ENCODE results near the gene EHMT1. TPM values are rescaled to one million over a fixed set of nuclear protein-coding genes. Genes with fewer than 3 reads are reported as not detected.

The EHMT1 gene
- total RNA-seq, 6 experiments from 2014 or later: 26.8 to 51.9 (median 36.7) TPM

GRCh38 chr9:137613259-137613658 is 5.5 kb upstream of the EHMT1 start:
- Histone ChIP-seq H3K27me3 (no peaks in the 10 kb centered on the region), H3K36me3 (peaks cover 0 to 24% (median 3%) of the 10 kb centered on the region in 4 donors), H3K27ac (no peak overlapping the region), H3K9me3 (no peaks in the 10 kb centered on the region), H3K4me1 (peaks cover 0 to 20% (median 3%) of the 10 kb centered on the region in 4 donors), H3K4me3 (no peak overlapping the region)
- TF ChIP-seq POLR2A (IDR thresholded peaks at IDR 0.05) (no peak), CTCF (IDR thresholded peaks at IDR 0.05) (no peak)
- no peak for DNase-seq
- WGBS (ENCODE audit: insufficient coverage, low coverage, low lambda C conversion rate, missing lambda C conversion rate): 40% methylated on average over 1 of the region's 5 CpGs
- intact Hi-C loops (cut with DNase I): no loop called here
- ATAC-seq: no peak

GRCh38 chr9:137613738-137614523 is 4.9 kb upstream of the EHMT1 start:
- DNase-seq: no peak
- Histone ChIP-seq H3K27me3 (no peaks in the 10 kb centered on the region), H3K9me3 (no peaks in the 10 kb centered on the region), H3K4me1 (peaks cover 0 to 14% (median 3%) of the 10 kb centered on the region in 4 donors), H3K36me3 (peaks cover 0 to 24% (median 3%) of the 10 kb centered on the region in 4 donors), H3K4me3 (no peak overlapping the region), H3K27ac (no peak overlapping the region)
- no peak for ATAC-seq
- WGBS (ENCODE audit: insufficient coverage, low coverage, low lambda C conversion rate, missing lambda C conversion rate): no CpG with 5 or more reads among the region's 27 CpGs
- TF ChIP-seq POLR2A (IDR thresholded peaks at IDR 0.05) (no peak), CTCF (IDR thresholded peaks at IDR 0.05) (no peak)
- intact Hi-C loops (cut with DNase I): no loop called here

GRCh38 chr9:137614631-137615386 is 4.0 kb upstream of the EHMT1 start:
- peaks cover 0 to 24% (median 3%) of the 10 kb centered on the region in 4 donors for H3K36me3 ChIP-seq
- H3K27ac ChIP-seq: no peak overlapping the region
- H3K4me1 ChIP-seq: peaks cover 0 to 9% (median 4%) of the 10 kb centered on the region in 4 donors
- TF ChIP-seq POLR2A (IDR thresholded peaks at IDR 0.05) (no peak), CTCF (IDR thresholded peaks at IDR 0.05) (no peak)
- no peaks in the 10 kb centered on the region for H3K27me3 ChIP-seq
- no peaks in the 10 kb centered on the region for H3K9me3 ChIP-seq
- WGBS (ENCODE audit: insufficient coverage, low coverage, low lambda C conversion rate, missing lambda C conversion rate): no CpG with 5 or more reads among the region's 25 CpGs
- DNase-seq: peak in 1 of 3 donors; percentile 84
- H3K4me3 ChIP-seq: no peak overlapping the region
- ATAC-seq: peak in 2 of 4 donors; percentile 24 to 40
- intact Hi-C loops (cut with DNase I): no loop called here

- Histone ChIP-seq H3K27me3 (no peaks in the 10 kb centered on the region), H3K4me1 (peaks cover 0 to 15% (median 7%) of the 10 kb centered on the region in 4 donors), H3K9me3 (no peaks in the 10 kb centered on the region), H3K27ac (no peak overlapping the region), H3K36me3 (peaks cover 0 to 24% (median 3%) of the 10 kb centered on the region in 4 donors), H3K4me3 (no peak overlapping the region)
- no peak for DNase-seq
- no CpG with 5 or more reads among the region's 19 CpGs for WGBS (ENCODE audit: insufficient coverage, low coverage, low lambda C conversion rate, missing lambda C conversion rate)
- intact Hi-C loops (cut with DNase I): no loop called here
- no peak for ATAC-seq
- TF ChIP-seq CTCF (IDR thresholded peaks at IDR 0.05) (no peak), POLR2A (IDR thresholded peaks at IDR 0.05) (no peak)
Observed at GRCh38 chr9:137615387-137615871, 3.4 kb upstream of the EHMT1 start.

Measured in right lobe of liver (tissue), 6 donors.